Keratinocyte (primary cell): Measurements from ENCODE around the gene TM2D1.

Source experiments
- CTCF ChIP-seq, 3 experiments: IDR thresholded peaks in 1 of 3; conservative IDR thresholded peaks in 1 of 3; optimal IDR thresholded peaks in 1 of 3; 2 replicates in 2 of 3; 3 replicates in 1 of 3; pipeline versions ENCODE3 to v1.5.1; 2011; ENCODE audit warnings: low read length in 3 of 3, mild to moderate bottlenecking in 3 of 3, moderate library complexity in 2 of 3, control low read depth in 1 of 3, inconsistent platforms in 1 of 3; ENCODE audit not compliant: insufficient read depth in 2 of 3; ENCODE audit errors: extremely low read depth in 1 of 3
- EZH2 ChIP-seq: IDR thresholded peaks from one replicate; pipeline ENCODE4 v1.6.1; 2012; ENCODE audit warnings: inconsistent platforms, mild to moderate bottlenecking, low read length, moderate library complexity

DNA sequence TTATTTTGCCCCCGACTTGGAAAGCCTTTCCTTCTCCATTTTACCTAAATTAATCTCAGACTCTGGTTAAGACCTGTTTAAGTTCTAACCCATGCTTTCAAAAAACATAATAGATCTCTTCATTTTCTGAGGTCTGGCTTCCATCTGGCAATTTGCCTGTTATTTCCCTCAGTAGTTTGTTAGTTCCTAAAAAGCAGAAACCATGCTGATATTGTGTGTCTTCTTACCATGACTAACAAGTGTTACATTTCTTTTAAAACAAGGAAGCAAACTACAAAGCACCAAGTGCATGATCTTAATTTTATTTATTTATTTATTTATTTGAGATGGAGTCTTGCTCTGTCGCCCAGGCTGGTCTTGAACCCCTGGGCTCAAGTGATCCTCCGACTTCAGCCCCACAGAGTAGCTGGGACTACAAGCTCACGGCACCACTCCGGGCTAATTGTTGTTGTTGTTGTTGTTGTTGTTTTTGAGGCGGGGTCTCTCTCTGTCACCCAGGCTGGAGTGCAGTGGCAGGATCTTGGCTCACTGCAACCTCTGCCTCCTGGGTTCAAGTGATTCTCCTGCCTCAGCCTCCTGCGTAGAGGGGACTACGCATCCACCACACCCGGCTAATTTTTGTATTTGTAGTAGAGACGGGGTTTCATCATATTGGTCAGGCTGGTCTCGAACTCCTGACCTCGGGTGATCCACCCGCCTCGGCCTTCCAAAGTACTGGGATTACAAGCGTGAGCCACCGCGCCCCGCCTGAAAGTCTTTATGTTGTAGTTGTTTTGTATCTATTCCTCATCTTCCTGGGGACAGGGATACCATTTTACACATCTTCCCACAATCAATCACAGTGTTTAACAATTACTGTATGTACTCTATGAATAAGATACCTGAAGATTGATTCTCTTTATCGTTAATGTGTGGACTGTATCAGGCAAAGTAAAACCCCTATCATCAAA is 16.1 kb upstream of the TM2D1 start:
- no peak for TF ChIP-seq CTCF (optimal IDR thresholded peaks at IDR 0.05 in 1 of 3, IDR thresholded peaks at IDR 0.05 in 1 of 3, conservative IDR thresholded peaks at IDR 0.05 in 1 of 3; ENCODE audit: extremely low read depth in 1 of 3, insufficient read depth in 2 of 3, low read length in 3 of 3)
- TF ChIP-seq EZH2: no peak
